GM21526 (cell line): ENCODE measurements around the gene CGN.

Experiments
- ATAC-seq: cut with Tn5 transposase; IDR thresholded peaks from one replicate; pipeline ENCODE4 v1.9.1; 2021; ENCODE audit warnings: moderate library complexity; ENCODE audit not compliant: unreplicated experiment, low FRiP score

CGN gene

GRCh38 chr1:151501474-151501873, 9.7 kb upstream of the CGN start:
- no peak for ATAC-seq

DNA sequence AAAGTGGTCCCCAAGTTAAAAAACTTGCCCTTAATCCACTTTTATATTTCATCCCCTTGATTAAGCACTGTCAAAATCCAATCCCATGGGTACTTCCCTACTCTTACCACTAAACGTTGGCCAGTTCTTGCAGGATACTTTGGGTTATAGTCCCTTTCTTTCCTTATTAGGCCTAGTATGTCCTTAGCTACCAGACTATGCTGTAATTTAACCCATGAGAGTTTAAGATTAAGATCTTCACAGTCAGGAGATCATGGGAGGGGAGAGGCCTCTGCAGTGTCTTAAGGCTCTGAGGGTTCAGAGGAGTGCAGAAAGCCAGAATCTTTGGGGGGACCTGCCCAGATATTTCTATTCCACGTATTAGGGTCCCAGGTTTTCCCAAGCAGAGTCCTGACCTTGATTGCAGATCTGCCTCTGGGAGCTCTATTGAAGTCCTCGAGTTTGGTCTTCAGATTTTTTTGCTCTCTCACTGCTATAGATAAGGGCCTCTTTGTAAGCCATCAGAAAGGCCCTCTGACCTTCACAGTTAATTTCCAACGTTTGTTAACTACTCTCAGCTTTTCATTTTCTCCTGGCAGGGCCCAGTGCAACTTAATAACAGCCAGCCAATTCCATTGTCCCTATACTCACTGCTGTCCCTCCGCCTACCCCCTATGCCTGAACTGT, 9.0 kb upstream of the CGN start:
- no peak for ATAC-seq

DNA sequence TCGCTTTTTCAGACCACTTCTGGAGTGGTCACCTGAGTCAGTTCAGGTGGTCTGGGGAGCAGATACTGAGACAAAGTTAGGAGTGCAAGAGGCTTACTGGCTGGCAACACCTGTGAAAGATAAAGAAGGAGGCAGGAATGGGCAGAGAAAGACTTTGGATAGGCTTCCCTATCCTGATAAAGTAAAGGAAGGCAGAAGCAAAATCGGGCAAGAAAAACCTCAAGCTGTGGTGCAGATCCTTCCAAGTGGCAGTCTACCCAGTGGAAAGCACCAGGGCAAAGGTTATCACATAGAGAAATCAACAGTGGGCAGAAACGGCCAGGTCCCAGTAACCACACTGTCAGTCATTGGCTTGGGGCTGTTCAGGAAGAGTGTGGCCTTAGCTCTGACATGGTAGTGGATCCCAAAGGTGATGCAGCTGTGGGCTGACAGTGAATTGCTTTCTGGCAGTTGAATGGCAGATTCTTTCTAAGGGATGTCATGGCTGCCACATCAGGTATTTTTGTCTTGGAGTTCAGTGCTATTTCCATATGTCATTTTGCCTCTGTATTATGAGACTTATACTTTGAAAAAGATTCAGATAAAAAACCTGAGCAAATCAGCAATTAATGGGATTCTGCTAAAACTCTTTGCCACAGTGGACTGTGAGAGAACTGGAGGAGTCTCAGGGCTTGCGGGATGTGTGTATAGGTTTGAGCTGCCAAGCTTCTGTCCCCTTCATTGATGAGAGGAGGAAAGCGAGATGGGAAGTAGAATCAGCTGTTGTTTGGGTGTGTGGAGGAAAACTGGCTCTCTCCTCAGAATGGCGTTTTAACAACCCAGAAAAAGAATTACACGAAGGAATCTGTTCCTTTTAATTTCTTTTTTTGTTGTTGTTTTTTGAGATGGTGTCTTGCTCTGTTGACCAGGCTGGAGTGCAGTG, 8.1 kb upstream of the CGN start:
- no peak for ATAC-seq

DNA sequence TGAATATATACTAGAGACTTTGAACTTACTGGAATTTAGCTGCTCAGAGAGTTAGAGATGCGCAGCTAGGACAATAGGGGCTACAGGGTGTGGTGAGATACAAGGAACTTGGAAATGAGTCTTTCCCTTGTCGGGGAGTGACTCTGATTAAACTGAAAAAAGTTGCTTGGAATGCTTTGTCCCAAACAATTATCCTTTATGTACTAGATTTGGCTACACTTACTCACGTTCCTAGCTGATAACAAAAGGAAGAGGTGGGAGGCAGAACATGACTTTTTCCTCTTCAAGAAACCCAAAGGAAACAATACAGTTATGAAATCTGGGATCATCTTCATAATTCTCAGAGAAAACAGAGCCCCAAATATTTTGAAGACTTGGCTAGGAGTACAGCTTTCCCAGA, 6.9 kb upstream of the CGN start:
- ATAC-seq: no peak

GRCh38 chr1:151504759-151505158, 6.4 kb upstream of the CGN start:
- no peak for ATAC-seq

GRCh38 chr1:151508833-151509232, 2.4 kb upstream of the CGN start:
- ATAC-seq: no peak

GRCh38 chr1:151509350-151510019, 1.7 kb upstream of the CGN start:
- ATAC-seq: no peak

DNA sequence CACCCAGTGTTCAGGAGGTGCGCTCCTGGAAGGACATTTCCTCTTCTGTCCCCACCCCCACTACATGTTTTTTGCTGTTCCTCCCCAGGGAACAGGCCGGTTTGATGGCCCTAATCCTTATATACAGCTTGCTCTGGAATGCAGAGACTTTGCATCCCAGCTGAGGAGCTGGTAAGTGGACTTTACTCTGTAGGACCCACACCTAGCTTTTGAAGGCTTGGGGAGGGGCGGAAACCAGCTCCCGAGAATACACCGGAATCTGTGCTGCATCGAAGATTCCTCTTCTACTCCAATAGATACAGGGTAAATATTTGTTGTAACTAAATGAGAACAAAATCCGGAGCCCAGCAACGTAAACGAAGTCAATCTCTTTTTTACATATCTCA, 1.2 kb upstream of the CGN start:
- ATAC-seq: no peak

DNA sequence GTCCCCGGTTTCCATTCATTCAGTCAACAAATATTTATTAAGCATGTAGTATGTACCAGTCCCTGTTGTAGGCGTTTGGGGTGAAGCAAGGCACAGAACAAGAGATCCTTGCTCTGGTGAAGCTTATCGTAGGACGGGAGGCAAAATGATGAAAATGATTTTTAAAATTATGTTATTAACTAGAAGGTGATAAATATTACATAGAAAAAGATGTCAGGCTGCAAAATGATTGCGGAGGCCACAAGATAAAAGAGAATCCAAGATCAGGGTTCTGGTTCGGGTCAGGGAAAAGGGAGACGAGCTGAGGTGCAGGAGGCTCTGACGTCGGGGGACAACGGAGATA, 602 bp upstream of the CGN start:
- ATAC-seq: no peak

DNA sequence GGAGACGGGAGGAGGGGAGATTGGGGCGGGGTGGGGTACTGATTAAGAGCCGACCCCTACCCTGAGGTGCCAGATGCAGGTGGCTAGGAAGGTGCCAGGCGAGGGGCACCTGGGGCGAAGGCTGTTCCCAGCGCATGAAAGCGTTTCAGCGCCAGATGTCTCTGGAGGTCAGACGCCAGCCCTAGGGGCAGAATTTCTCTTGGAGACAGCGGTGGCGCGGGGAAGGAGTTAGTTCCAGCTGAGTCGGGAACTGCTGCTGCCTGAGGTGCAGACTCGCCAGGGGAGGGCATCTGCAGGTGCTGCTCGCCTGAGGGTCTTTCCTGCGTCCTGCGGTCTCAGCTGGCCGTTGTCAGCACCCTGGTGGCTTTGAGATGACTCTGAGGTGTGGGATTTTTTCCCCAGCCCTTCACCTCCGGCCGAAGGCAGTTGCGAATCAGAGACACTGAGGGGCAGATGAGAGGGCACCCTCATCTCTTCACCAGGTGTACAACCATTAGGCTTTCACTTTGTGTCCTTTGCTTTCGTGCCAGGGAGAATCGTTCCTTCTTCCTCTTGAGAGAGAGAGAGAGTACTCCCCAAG, 539 bp downstream of the CGN start:
- no peak for ATAC-seq

- no peak for ATAC-seq
These were observed 1.1 kb downstream of the CGN start for GRCh38 chr1:151512326-151512725.

DNA sequence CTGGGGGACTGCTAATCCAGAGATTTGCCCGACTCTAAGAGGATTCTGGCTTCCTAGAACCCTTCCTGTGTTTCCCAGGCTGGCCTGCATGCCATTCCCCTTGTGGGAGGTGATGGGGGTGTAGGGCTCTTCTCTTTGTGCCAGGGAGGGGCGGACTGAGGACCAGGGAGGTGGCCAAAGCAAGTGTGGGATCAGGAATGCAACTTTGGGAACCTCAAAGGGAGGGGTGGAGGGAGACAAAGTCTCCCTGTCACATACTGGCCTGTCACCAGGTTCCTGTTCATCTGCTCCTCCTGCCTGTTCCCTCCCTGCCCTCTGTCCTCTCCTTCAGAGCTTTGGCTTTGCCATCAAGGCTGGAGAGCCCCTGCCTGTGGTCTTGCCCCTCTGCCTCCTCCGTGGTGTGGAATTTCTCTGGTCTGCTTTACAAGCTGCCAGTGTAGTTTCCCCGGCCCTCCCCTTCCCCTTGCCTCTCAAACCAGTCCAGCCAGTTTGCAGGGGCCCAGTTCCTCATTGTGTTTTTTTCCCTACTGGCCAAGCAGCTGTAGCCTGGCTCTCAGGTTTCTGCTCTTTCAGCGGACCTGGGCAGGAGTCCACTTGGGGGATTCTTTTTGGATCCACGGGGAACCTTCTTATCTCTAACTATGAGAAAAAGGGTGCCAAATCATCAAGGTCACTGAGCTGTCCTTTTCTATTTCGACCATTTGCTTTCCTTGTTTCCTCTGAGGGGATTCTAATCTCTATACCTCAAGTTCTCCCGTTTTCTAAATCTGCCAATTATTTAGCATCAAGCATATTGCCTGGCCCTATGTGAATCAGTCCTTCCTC, 1.8 kb downstream of the CGN start:
- no peak for ATAC-seq

DNA sequence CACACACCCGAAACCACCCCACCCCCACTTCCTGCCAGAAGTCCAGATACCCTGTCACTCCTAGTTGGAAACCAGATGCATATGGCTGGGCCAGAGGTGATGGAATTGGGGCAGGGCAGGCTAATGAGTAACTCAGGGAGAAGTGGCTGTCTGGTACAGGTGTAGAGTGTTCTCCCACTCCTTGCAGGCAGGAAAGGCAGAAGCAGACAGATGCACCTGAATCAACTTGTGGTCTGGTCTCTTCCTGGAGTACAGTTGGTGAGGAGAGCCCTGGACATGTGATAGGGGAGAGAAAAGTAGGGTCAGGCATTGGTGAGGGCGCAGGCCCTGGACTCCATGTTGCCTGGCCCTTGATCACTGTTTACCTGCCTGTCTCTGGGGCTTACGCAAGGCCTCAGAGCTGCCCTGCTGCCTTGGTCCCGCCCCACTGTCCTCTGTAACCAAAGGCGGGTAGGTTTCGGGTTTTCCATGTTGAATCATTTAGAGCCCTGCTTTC, 2.5 kb downstream of the CGN start:
- no peak for ATAC-seq

- ATAC-seq: no peak
These were observed 3.2 kb downstream of the CGN start for GRCh38 chr1:151514366-151514765.

GRCh38 chr1:151515265-151515664, 4.1 kb downstream of the CGN start:
- ATAC-seq: no peak

GRCh38 chr1:151516031-151516511, 4.9 kb downstream of the CGN start:
- no peak for ATAC-seq

DNA sequence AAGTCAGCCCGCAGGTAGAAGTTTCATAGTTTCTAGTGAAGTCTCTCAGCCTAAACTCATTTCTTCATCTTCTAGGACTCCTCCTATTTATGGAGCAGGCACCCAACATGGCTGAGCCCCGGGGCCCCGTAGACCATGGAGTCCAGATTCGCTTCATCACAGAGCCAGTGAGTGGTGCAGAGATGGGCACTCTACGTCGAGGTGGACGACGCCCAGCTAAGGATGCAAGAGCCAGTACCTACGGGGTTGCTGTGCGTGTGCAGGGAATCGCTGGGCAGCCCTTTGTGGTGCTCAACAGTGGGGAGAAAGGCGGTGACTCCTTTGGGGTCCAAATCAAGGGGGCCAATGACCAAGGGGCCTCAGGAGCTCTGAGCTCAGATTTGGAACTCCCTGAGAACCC, 7.2 kb downstream of the CGN start:
- ATAC-seq: no peak

- no peak for ATAC-seq
These were observed 7.7 kb downstream of the CGN start for GRCh38 chr1:151518936-151519335.

DNA sequence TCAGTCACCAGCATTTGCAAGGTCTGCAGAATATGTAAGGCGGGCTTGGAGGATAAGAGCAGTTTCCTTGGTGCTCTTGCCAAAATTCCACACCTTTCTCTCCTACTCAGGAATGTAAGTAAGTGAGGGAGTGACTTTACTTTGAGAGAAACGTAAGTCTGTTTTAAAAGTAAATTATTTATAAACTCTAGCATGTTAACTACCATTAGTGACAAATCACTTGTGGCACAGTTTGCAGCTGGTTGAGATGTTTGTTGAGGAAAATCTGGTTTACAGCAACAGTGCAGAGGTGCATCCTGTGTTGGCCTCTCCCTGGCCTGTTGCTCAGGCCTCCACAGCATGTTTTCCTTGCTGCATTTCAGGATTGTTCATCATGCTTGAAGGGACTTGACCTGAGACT, 8.5 kb downstream of the CGN start:
- ATAC-seq: no peak

DNA sequence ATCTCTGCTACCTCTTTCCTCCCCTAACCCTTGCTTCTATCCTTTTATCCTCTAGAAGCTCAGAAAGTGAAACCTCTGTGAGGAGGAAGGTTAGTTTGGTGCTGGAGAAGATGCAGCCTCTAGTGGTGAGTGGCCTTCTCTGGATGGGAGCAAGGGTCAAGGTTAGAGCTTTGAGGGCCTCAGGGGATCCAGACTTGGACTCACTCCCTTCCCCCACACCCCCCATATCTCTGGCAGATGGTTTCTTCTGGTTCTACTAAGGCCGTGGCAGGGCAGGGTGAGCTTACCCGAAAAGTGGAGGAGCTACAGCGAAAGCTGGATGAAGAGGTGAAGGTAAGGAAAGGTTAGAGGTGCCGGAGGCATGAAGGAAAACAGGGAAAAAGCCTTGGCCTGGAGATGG, 9.2 kb downstream of the CGN start:
- no peak for ATAC-seq
